ENCODE data around the gene CPOX. TPM values are rescaled to one million over a fixed set of nuclear protein-coding genes. Genes with fewer than 3 reads are reported as not detected.
A peak's percentile ranks its signal among the peaks of the same experiment; 100 is the strongest.

The CPOX gene
- total and polyA plus RNA-seq, 10 of the 15 experiments (the other 5 are each of a cell fraction or from before 2014, with no cell fraction given) = 40.7 to 72.6 (median 64.5) TPM

DNA sequence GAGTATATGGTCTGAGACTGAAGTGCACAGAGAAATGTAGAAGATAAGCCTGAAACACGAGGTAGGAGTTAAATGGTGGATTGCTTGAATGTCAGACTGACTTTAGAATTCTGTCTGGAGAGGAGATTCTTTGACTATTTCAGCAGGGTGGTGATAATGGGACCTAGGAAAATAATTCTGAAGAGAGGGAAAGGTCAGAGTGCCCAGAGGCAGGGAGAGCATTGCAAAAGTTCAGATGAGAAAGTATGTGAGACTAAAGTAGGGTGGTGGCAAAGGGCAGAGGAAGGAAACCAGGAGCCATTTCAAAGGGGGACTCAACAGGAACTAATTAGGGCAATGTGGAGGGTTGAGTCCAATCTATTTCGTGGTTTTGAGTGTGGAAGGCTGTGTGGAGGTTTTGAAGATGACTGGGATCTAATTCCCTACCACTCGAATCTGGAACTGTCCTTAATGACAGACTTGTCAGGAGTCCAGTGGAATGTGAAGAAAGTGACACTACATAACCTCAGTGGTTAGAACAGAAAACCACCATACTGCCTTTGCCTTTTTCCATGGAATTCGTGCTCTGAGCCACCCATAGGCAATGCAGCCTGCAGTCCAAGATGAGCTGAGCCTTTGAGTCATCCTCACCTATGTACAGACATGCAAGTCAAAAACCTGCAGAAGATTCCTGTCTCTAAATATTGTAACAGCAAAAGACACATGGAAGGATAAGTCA lies 16.1 kb downstream of the CPOX start:
- FAIRE-seq = no peak
- Histone ChIP-seq H3K27ac (ENCODE audit: control insufficient read depth, insufficient read depth) (no peak overlapping the region), H3K4me1 (ENCODE audit: control insufficient read depth, insufficient read depth, low read length) (peaks cover 9% of the 10 kb centered on the region), H3K79me2 (ENCODE audit: control insufficient read depth, insufficient read depth, low read length) (peaks cover 24% of the 10 kb centered on the region), H3K4me2 (ENCODE audit: control insufficient read depth, insufficient read depth) (no peak overlapping the region), H2AFZ (ENCODE audit: control insufficient read depth, low read depth, low read length) (no peak overlapping the region), H3K4me3 (no peak overlapping the region), H3K9me3 (replicated peaks; ENCODE audit: control insufficient read depth, insufficient read depth, low read length) (no peaks in the 10 kb centered on the region; the same call in 1 of the 3 replicates), H4K20me1 (ENCODE audit: control insufficient read depth, insufficient read depth) (no peaks in the 10 kb centered on the region), H3K36me3 (ENCODE audit: control insufficient read depth in 2 of 2, insufficient read depth in 2 of 2, low read length in 1 of 2) (peaks cover 7 to 31% of the 10 kb centered on the region in 2 experiments), H3K9ac (ENCODE audit: control insufficient read depth, insufficient read depth, low read length) (no peak overlapping the region), H3K27me3 (replicated peaks in 1 of 2; ENCODE audit: control insufficient read depth in 2 of 2, insufficient read depth in 2 of 2, low read length in 1 of 2) (no peaks in the 10 kb centered on the region)
- ChIA-PET CTCF (interaction anchor here (0.9 to 1.6 kb wide), 3 partner anchors 10 to 236 kb away, joined by 4 to 9 read pairs (median 4); partner anchors contain the start of gene CPOX), POLR2A (no interaction called here), SMC1A (ENCODE audit: uncharacterized antibody, unreplicated experiment) (interaction anchor here (1.0 kb wide), 1 partner anchor 15 kb away, joined by 3 read pairs; no protein-coding TSS in a partner anchor), RAD21 (ENCODE audit: unreplicated experiment) (no interaction called here)
- intact Hi-C loops (cut with micrococcal nuclease; ENCODE audit: unreplicated experiment) = loop anchor here (5.0 kb wide), 1 partner anchor 235 kb away; no protein-coding TSS in a partner anchor
- TF ChIP-seq ZBED1 (IDR thresholded peaks at IDR 0.05; ENCODE audit: borderline replicate concordance) (0 out of 2 replicates have a peak, but pooled peaks have one; percentile 14), SUPT20H (IDR thresholded peaks at IDR 0.05; ENCODE audit: borderline replicate concordance, control insufficient read depth, low read depth, low read length) (no peak)
- WGBS (ENCODE audit: insufficient coverage, insufficient replicate concordance, low lambda C conversion rate, missing lambda C conversion rate) = 69% methylated on average over 4 of the region's 4 CpGs
- in situ Hi-C loops (cut with MboI) = no loop called here
- ATAC-seq = no peak
- DNase-seq (ENCODE audit: low read depth, low spot score) = no peak
- BruUV-seq (replicated peaks) = no TSS peak

DNA sequence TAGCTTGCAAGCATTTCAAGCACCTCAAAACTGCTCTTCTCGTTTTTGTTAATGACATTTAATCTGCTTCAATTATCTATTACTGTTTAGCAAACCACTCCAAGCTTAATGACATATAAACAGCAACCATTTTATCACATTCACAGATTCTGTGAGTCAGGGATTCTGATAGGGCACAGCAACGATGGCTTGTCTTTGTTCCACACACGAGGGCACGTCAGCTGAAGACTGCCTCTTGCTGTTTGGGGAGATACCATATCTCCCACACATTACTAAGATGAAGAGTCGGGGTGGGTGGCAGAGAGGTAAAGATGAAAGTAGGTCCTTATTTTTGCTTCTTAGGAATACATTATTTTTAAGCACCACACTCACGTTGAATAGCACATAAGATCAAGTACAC lies 19.3 kb downstream of the CPOX start:
- FAIRE-seq = no peak
- H3K4me1 ChIP-seq (ENCODE audit: control insufficient read depth, insufficient read depth, low read length) = peaks cover 13% of the 10 kb centered on the region
- H3K27ac ChIP-seq (ENCODE audit: control insufficient read depth, insufficient read depth) = peak overlapping the region; percentile 38
- 40% methylated on average over 6 of the region's 6 CpGs for WGBS (ENCODE audit: insufficient coverage, insufficient replicate concordance, low lambda C conversion rate, missing lambda C conversion rate)
- H3K36me3 ChIP-seq (ENCODE audit: control insufficient read depth in 2 of 2, insufficient read depth in 2 of 2, low read length in 1 of 2) = peaks cover 5 to 15% of the 10 kb centered on the region in 2 experiments; a peak in 3 of 4 replicates
- ChIA-PET POLR2A (interaction anchor here (0.9 to 1.0 kb wide), 2 partner anchors 19 to 33 kb away, joined by 3 to 4 read pairs; partner anchors contain the start of gene CPOX), SMC1A (ENCODE audit: uncharacterized antibody, unreplicated experiment) (interaction anchor here (0.6 to 6.6 kb wide), 18 partner anchors 11 to 535 kb away, joined by 3 to 74 read pairs (median 4); partner anchors contain the start of genes CLDND1 and CPOX), RAD21 (ENCODE audit: unreplicated experiment) (interaction anchor here (0.8 to 2.9 kb wide), 8 partner anchors 9 to 228 kb away, joined by 3 to 28 read pairs (median 4); no protein-coding TSS in a partner anchor), CTCF (interaction anchor here (0.7 to 4.2 kb wide), 20 partner anchors 11 to 535 kb away, joined by 3 to 40 read pairs (median 4); partner anchors contain the start of genes CPOX and GPR15)
- peak overlapping the region; percentile 37 for H2AFZ ChIP-seq (ENCODE audit: control insufficient read depth, low read depth, low read length)
- 0 out of 2 replicates have a peak overlapping the region, but pooled peaks have one; percentile 3 for H3K9ac ChIP-seq (ENCODE audit: control insufficient read depth, insufficient read depth, low read length)
- peak overlapping the region; percentile 30; the same call in 1 of the 2 replicates for H3K4me2 ChIP-seq (ENCODE audit: control insufficient read depth, insufficient read depth)
- DNase-seq (ENCODE audit: low read depth, low spot score) = no peak
- ATAC-seq = peak; percentile 15; the same call in 2 of the 3 replicates
- TF ChIP-seq NR2F1 (conservative IDR thresholded peaks at IDR 0.05) (no peak), SUZ12 (IDR thresholded peaks at IDR 0.05; ENCODE audit: unreplicated experiment) (no peak)
- TF ChIP-seq, protein P1, sequence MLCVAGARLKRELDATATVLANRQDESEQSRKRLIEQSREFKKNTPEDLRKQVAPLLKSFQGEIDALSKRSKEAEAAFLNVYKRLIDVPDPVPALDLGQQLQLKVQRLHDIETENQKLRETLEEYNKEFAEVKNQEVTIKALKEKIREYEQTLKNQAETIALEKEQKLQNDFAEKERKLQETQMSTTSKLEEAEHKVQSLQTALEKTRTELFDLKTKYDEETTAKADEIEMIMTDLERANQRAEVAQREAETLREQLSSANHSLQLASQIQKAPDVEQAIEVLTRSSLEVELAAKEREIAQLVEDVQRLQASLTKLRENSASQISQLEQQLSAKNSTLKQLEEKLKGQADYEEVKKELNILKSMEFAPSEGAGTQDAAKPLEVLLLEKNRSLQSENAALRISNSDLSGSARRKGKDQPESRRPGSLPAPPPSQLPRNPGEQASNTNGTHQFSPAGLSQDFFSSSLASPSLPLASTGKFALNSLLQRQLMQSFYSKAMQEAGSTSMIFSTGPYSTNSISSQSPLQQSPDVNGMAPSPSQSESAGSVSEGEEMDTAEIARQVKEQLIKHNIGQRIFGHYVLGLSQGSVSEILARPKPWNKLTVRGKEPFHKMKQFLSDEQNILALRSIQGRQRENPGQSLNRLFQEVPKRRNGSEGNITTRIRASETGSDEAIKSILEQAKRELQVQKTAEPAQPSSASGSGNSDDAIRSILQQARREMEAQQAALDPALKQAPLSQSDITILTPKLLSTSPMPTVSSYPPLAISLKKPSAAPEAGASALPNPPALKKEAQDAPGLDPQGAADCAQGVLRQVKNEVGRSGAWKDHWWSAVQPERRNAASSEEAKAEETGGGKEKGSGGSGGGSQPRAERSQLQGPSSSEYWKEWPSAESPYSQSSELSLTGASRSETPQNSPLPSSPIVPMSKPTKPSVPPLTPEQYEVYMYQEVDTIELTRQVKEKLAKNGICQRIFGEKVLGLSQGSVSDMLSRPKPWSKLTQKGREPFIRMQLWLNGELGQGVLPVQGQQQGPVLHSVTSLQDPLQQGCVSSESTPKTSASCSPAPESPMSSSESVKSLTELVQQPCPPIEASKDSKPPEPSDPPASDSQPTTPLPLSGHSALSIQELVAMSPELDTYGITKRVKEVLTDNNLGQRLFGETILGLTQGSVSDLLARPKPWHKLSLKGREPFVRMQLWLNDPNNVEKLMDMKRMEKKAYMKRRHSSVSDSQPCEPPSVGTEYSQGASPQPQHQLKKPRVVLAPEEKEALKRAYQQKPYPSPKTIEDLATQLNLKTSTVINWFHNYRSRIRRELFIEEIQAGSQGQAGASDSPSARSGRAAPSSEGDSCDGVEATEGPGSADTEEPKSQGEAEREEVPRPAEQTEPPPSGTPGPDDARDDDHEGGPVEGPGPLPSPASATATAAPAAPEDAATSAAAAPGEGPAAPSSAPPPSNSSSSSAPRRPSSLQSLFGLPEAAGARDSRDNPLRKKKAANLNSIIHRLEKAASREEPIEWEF (IDR thresholded peaks at IDR 0.05; ENCODE audit: insufficient replicate concordance, low read depth, low read length) = no peak
- no peaks in the 10 kb centered on the region for H4K20me1 ChIP-seq (ENCODE audit: control insufficient read depth, insufficient read depth)
- H3K79me2 ChIP-seq (ENCODE audit: control insufficient read depth, insufficient read depth, low read length) = peaks cover 26% of the 10 kb centered on the region
- H3K27me3 ChIP-seq (replicated peaks in 1 of 2; ENCODE audit: control insufficient read depth in 2 of 2, insufficient read depth in 2 of 2, low read length in 1 of 2) = no peaks in the 10 kb centered on the region
- H3K4me3 ChIP-seq = no peak overlapping the region; the same call in 1 of the 2 replicates
- H3K9me3 ChIP-seq (replicated peaks; ENCODE audit: control insufficient read depth, insufficient read depth, low read length) = no peaks in the 10 kb centered on the region; the same call in 1 of the 3 replicates
- in situ Hi-C loops (cut with MboI) = loop anchor here (5.0 kb wide), 1 partner anchor 132 kb away; no protein-coding TSS in a partner anchor
- no TSS peak for BruUV-seq (replicated peaks)
- intact Hi-C loops (cut with micrococcal nuclease; ENCODE audit: unreplicated experiment) = loop anchor here (5.0 kb wide), 2 partner anchors 127 to 242 kb away; no protein-coding TSS in a partner anchor

Data from GM12878 (cell line).